ENCODE measurements around the gene CPZ. TPM values are rescaled to one million over a fixed set of nuclear protein-coding genes. Genes with fewer than 3 reads are reported as not detected.

The CPZ gene
- total RNA-seq, 1 donor from 2014 or later = 0.67 TPM

DNA sequence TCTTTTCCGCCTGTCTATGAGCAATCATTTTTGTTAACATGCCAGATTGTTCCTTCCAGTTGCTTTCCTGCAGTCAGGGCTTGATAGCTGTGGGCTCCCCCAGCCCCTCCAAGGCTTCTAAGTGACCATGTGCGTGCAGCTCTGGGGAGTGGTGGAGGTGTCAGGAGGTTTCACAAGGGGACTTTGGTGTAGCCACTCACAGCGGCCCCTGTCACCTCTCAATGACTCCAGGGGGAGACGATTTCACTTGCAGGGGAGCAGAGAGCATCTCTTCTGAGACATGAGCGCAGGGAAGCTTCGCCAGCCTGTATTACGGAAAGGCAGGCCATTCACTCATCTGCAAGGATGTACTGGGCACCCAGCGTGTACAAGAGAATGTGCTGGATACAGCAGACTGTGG lies 15.5 kb upstream of the CPZ start:
- H3K36me3 ChIP-seq (ENCODE audit: control insufficient read depth, insufficient read depth, low read length) = no peaks in the 10 kb centered on the region
- TF ChIP-seq, protein P1, sequence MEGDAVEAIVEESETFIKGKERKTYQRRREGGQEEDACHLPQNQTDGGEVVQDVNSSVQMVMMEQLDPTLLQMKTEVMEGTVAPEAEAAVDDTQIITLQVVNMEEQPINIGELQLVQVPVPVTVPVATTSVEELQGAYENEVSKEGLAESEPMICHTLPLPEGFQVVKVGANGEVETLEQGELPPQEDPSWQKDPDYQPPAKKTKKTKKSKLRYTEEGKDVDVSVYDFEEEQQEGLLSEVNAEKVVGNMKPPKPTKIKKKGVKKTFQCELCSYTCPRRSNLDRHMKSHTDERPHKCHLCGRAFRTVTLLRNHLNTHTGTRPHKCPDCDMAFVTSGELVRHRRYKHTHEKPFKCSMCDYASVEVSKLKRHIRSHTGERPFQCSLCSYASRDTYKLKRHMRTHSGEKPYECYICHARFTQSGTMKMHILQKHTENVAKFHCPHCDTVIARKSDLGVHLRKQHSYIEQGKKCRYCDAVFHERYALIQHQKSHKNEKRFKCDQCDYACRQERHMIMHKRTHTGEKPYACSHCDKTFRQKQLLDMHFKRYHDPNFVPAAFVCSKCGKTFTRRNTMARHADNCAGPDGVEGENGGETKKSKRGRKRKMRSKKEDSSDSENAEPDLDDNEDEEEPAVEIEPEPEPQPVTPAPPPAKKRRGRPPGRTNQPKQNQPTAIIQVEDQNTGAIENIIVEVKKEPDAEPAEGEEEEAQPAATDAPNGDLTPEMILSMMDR (IDR thresholded peaks at IDR 0.05; ENCODE audit: insufficient read depth, low read length, poor library complexity, severe bottlenecking) = no peak
- DNase-seq (ENCODE audit: low read depth) = no peak
- H3K4me3 ChIP-seq (ENCODE audit: low read depth, low read length) = no peak overlapping the region
- H3K27me3 ChIP-seq (ENCODE audit: control insufficient read depth, insufficient read depth, low read length) = peaks cover 35% of the 10 kb centered on the region

DNA sequence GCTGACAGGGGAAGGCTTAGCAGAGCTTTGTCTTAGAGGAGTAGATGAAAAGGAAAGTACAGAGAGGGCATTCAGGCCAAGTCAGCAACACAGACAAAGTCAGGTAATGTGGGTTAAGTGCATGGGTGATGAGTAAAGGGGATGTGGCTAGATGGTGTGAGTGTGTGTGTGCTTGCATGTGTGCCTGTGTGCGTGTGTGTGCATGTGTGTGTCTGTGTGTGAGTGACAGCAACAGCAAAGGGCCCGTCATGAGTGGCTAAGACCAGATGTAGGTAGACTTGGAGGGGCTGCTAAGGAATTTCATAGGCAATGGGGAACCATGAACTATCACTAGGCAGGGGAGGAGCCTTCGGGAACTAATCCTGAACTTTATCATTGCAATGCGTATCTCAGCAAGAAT lies 14.6 kb upstream of the CPZ start:
- Histone ChIP-seq H3K36me3 (ENCODE audit: control insufficient read depth, insufficient read depth, low read length) (no peaks in the 10 kb centered on the region), H3K27me3 (ENCODE audit: control insufficient read depth, insufficient read depth, low read length) (peaks cover 41% of the 10 kb centered on the region), H3K4me3 (ENCODE audit: low read depth, low read length) (no peak overlapping the region)
- DNase-seq (ENCODE audit: low read depth) = no peak
- TF ChIP-seq, protein P1 (IDR thresholded peaks at IDR 0.05; ENCODE audit: insufficient read depth, low read length, poor library complexity, severe bottlenecking) = no peak

DNA sequence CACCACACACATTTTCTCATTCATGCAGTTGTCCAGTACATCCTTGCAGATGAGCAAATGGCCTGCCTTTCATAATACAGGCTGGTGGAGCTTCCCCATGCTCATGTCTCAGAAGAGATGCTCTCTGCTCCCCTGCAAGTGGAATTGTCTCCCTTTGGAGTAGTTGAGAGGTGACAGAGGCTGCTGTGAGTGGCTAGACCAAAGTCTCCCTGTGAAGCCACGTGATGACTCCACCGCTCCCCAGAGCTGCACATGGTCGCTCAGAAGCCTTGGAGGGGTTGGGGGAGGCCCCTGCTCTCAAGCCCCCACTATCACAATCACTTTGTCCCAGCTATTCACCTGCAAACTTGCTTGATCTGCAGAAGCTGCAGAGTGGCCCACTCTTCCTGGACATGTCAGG lies 13.8 kb upstream of the CPZ start:
- H3K36me3 ChIP-seq (ENCODE audit: control insufficient read depth, insufficient read depth, low read length) = no peaks in the 10 kb centered on the region
- DNase-seq (ENCODE audit: low read depth) = no peak
- H3K27me3 ChIP-seq (ENCODE audit: control insufficient read depth, insufficient read depth, low read length) = peaks cover 41% of the 10 kb centered on the region
- no peak overlapping the region for H3K4me3 ChIP-seq (ENCODE audit: low read depth, low read length)
- TF ChIP-seq, protein P1 (IDR thresholded peaks at IDR 0.05; ENCODE audit: insufficient read depth, low read length, poor library complexity, severe bottlenecking) = no peak

DNA sequence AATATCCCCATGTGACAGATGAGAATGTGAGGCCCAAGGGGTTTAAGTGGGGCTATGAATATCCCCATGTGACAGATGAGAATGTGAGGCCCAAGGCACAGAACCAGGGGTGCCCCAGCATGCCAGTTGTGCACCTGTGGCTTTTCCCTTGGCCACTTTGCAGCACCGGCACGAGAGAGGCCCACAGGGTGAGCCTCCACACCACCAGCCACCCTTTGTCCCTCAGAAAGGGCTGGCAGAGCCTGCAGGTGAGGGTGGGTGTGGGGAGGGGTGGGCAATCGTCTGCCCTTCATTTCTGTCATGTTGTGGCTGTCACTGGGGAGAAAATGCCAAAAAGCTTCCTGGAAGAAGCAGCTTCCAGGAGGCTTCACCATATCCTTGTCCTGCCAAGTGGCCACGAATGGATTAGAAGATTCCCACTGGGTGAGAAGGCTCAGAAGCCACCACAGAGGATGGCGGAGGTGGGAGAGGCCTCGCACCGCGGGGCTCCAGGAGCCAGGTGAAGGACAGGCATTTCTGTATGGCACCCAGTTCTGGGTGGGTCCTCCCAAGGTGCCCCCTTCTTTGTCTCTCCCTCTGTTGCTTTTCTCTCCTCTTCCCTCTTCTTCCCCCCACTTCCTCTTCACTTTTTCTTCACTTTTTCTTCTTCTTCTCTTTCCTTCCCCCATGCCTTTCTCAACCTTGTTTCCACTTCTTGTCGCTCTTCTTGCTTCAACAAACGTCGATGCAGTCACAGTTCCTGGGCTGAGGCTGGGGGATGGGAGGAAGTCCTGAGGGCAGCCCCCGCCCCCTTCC lies 12.8 kb upstream of the CPZ start:
- Histone ChIP-seq H3K4me3 (ENCODE audit: low read depth, low read length) (no peak overlapping the region), H3K27me3 (ENCODE audit: control insufficient read depth, insufficient read depth, low read length) (peaks cover 44% of the 10 kb centered on the region)
- TF ChIP-seq, protein P1 (IDR thresholded peaks at IDR 0.05; ENCODE audit: insufficient read depth, low read length, poor library complexity, severe bottlenecking) = no peak

DNA sequence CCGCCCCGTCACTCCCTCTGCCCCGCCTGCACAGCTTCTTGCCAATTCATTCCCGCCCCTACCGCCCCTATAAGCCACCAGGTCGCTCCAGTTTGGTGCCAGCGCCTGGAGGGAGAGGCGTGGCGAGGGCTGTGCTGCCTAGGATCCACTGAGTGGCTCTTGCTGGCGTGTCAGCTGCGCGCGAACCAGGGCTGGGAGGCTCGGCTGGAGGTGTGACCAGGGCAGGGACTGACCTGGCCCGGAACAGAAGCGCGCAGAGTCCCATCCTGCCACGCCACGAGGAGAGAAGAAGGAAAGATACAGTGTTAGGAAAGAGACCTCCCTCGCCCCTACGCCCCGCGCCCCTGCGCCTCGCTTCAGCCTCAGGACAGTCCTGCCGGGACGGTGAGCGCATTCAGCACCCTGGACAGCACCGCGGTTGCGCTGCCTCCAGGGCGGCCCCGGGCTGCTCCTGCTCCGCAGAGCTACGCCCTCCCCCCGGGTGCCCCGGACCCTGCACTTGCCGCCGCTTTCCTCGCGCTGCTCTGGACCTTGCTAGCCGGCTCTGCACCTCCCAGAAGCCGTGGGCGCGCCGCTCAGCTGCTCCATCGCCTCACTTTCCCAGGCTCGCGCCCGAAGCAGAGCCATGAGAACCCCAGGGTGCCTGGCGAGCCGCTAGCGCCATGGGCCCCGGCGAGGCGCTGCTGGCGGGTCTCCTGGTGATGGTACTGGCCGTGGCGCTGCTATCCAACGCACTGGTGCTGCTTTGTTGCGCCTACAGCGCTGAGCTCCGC lies 12.1 kb upstream of the CPZ start, which contains the start of gene GPR78:
TSS of gene GPR78 (plus strand) at position 72 of the 773 bp plus-strand sequence. CDS start at position 663, 591 bp downstream.
- Histone ChIP-seq H3K4me3 (ENCODE audit: low read depth, low read length) (no peak within 1 kb of the TSS), H3K36me3 (ENCODE audit: control insufficient read depth, insufficient read depth, low read length) (no peaks in the 10 kb centered on the region), H3K27me3 (ENCODE audit: control insufficient read depth, insufficient read depth, low read length) (peaks cover 50% of the 10 kb centered on the region)
- TF ChIP-seq, protein P1 (IDR thresholded peaks at IDR 0.05; ENCODE audit: insufficient read depth, low read length, poor library complexity, severe bottlenecking) = no peak
- DNase-seq (ENCODE audit: low read depth) = peak; percentile 5

More for the DNA sequence above, 12.8 kb upstream of the CPZ start:
- no peaks in the 10 kb centered on the region for H3K36me3 ChIP-seq (ENCODE audit: control insufficient read depth, insufficient read depth, low read length)
- no peak for DNase-seq (ENCODE audit: low read depth)
